GM12878 (cell line): ENCODE results near the gene CHRM1. TPM values are rescaled to one million over a fixed set of nuclear protein-coding genes. Genes with fewer than 3 reads are reported as not detected.

Experiments used
- ATAC-seq: fragments of 200-7000 bp; cut with Tn5 transposase; 3 replicates; pipeline ENCODE4 v1.9.1; 2020; ENCODE audit warnings: mild to moderate bottlenecking, moderate library complexity
- BruUV-seq: library from RNA; stranded (reverse); fragments of 400-500 nt; replicated peaks from 2 replicates; lab custom pipeline; 2021; lab: Mats Ljungman, UMichigan
- CTCF ChIA-PET: fragments of 300-600 bp; sonication (Branson Sonifier 250); formaldehyde crosslinking; extraction: SDS; loops from one replicate; lab custom pipeline; 2021; ENCODE audit warnings: inconsistent platforms; lab: Yijun Ruan, JAX
- POLR2A ChIA-PET: fragments of 350-600 bp; formaldehyde crosslinking; extraction: SDS; loops from one replicate; lab custom pipeline; 2021; ENCODE audit warnings: inconsistent platforms; lab: Charles Lee
- RAD21 ChIA-PET: fragments of 300-600 bp; sonication (Branson Sonifier 250); formaldehyde crosslinking; loops from one replicate; lab custom pipeline; 2023; ENCODE audit warnings: antibody characterized with exemption; ENCODE audit not compliant: unreplicated experiment; lab: Charles Lee
- SMC1A ChIA-PET: fragments of 300-600 bp; sonication (Branson Sonifier 250); formaldehyde crosslinking; loops from one replicate; lab custom pipeline; 2023; ENCODE audit not compliant: unreplicated experiment, uncharacterized antibody; lab: Charles Lee
- DNase-seq: peaks from one replicate; pipeline ENCODE4 v3.0.0-alpha.2; 2011; ENCODE audit warnings: low read depth, low spot score
- FAIRE-seq: peaks from 3 replicates; lab custom pipeline; 2011; peaks lifted over from hg19 to GRCh38; lab: Jason Lieb, UNC
- H2AFZ ChIP-seq: 2 replicates; pipeline ENCODE4 v1.6.0; 2011; ENCODE audit warnings: low read depth, low read length, control low read depth; ENCODE audit not compliant: control insufficient read depth
- H3K27ac ChIP-seq: 2 replicates; pipeline ENCODE4 v1.5.1; 2011; ENCODE audit warnings: control low read depth; ENCODE audit not compliant: control insufficient read depth, insufficient read depth
- H3K27me3 ChIP-seq, 2 experiments: replicated peaks in 1 of 2; 2 replicates each; pipeline versions ENCODE4 v1.6.0 to v1.6.1; 2011; ENCODE audit warnings: low read length in 1 of 2; ENCODE audit not compliant: control insufficient read depth in 2 of 2, insufficient read depth in 2 of 2
- H3K36me3 ChIP-seq, 2 experiments: 2 replicates each; pipeline ENCODE4 v1.5.1; 2011; ENCODE audit warnings: low read length in 1 of 2; ENCODE audit not compliant: control insufficient read depth in 2 of 2, insufficient read depth in 2 of 2
- H3K4me1 ChIP-seq: 2 replicates; pipeline ENCODE4 v1.6.1; 2011; ENCODE audit warnings: mild to moderate bottlenecking, low read length, moderate library complexity, mixed read lengths; ENCODE audit not compliant: control insufficient read depth, insufficient read depth
- H3K4me2 ChIP-seq: 2 replicates; pipeline ENCODE4 v1.6.0; 2011; ENCODE audit warnings: control low read depth; ENCODE audit not compliant: control insufficient read depth, insufficient read depth
- H3K4me3 ChIP-seq: fragments of 200-600 bp; sonication (generic); 2 replicates; pipeline ENCODE4 v1.5.1; 2016
- H3K79me2 ChIP-seq: 2 replicates; pipeline ENCODE4 v1.6.0; 2011; ENCODE audit warnings: low read length; ENCODE audit not compliant: control insufficient read depth, insufficient read depth
- H3K9ac ChIP-seq: 2 replicates; pipeline ENCODE4 v1.8.0; 2011; ENCODE audit warnings: low read length, control low read depth, mixed read lengths; ENCODE audit not compliant: control insufficient read depth, insufficient read depth
- H3K9me3 ChIP-seq: replicated peaks from 3 replicates; pipeline ENCODE4 v1.5.1; 2011; ENCODE audit warnings: mild to moderate bottlenecking, low read length; ENCODE audit not compliant: control insufficient read depth, insufficient read depth
- H4K20me1 ChIP-seq: 2 replicates; pipeline ENCODE4 v1.6.0; 2011; ENCODE audit not compliant: control insufficient read depth, insufficient read depth
- E4F1 ChIP-seq: fragments of 450-650 bp; IDR thresholded peaks from 2 replicates; pipeline ENCODE4 v1.6.1; 2018; ENCODE audit warnings: borderline replicate concordance, mild to moderate bottlenecking; ENCODE audit not compliant: partially characterized antibody
- NFYB ChIP-seq: IDR thresholded peaks from 2 replicates; pipeline ENCODE4 v1.6.1; 2011; ENCODE audit warnings: low read depth, mild to moderate bottlenecking, low read length, improper control_type of control experiment, moderate library complexity; ENCODE audit not compliant: insufficient read depth
- SPI1 ChIP-seq: IDR thresholded peaks from 2 replicates; pipeline ENCODE4 v1.6.1; 2011; ENCODE audit warnings: low read depth, mild to moderate bottlenecking, low read length, moderate library complexity, borderline replicate concordance; ENCODE audit not compliant: insufficient read depth
- WGBS: methylation state at CpG from one replicate; pipeline ENCODE4 v1.1.6; 2016; ENCODE audit warnings: low lambda C conversion rate; ENCODE audit not compliant: insufficient replicate concordance, insufficient coverage; ENCODE audit errors: missing lambda C conversion rate; 5-methylcytosine and 5-hydroxymethylcytosine counted together
- in situ Hi-C: fragments of 300-500 bp; cut with MboI; formaldehyde crosslinking; loops from 9 replicates; pipeline ENCODE4 v1.14.3; 2018; ENCODE audit warnings: mixed read lengths
- intact Hi-C: fragments of 100-400 bp; cut with micrococcal nuclease; formaldehyde crosslinking; loops from one replicate; pipeline ENCODE4 v1.14.2; 2022; ENCODE audit not compliant: unreplicated experiment
- polyA plus RNA-seq, 11 experiments: library from polyadenylated mRNA; depleted of rRNA in 4 of 11; unstranded in 6 of 11; stranded (reverse) in 5 of 11; fragments of >200 nt; fragmentation: Nextera tagmentation in 4 of 11; fragmentation: Illumina TruSeq in 1 of 11; extraction: Ambion mirVana in 4 of 11; extraction: Trizol in 1 of 11; gene quantifications; 1 replicate in 1 of 11; 2 replicates in 10 of 11; pipeline versions ENCODE4 v1.2.1 to v1.2.3, GENCODE V29; 2011 to 2016; ENCODE audit warnings: inconsistent platforms in 2 of 11, missing spikeins in 2 of 11, low read depth in 1 of 11
- total RNA-seq, 4 experiments: library from RNA; depleted of rRNA in 3 of 4; stranded (reverse); fragments of >200 nt in 3 of 4; fragmentation: Illumina TruSeq in 1 of 4; extraction: Trizol in 1 of 4; gene quantifications; 2 replicates each; pipeline versions ENCODE4 v1.2.1 to v1.2.3, GENCODE V29; 2013 to 2021
- TF ChIP-seq, protein P1 (sequence below): fragments of 450-650 bp; formaldehyde crosslinking; IDR thresholded peaks from 2 replicates; pipeline ENCODE4 v1.5.0; 2022; ENCODE audit warnings: mild to moderate bottlenecking, missing genetic modification characterization

CHRM1 gene
- total and polyA plus RNA-seq, 10 of the 15 experiments (the other 5 are each of a cell fraction or from before 2014, with no cell fraction given) = not detected

DNA sequence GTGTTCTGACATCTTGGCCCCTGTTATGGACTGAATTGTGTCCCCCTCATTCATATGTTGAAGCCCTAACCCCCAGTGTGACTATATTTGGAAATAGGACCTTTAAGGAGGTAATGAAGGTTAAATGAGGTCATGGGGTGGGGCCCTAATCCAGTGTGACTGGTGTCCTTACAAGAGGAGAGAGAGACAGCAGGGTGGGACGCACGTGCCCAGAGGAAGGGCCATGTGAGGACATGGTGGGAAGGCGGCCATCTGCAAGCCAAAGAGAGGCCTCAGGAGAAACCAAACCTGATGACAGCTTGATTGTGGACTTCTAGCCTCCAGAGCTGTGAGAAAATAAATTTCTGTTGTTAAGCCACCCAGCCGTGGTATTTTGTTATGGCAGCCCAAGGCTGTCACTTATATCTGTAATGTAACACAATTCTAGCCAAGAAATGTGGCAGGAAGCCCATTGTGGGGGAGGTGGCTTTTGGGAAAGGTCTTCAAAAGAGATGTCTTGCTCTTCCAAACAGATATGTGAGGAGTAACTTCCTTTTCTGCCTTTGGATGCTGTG lies 39.9 kb upstream of the CHRM1 start:
- H3K27ac ChIP-seq = no peak overlapping the region
- no peaks in the 10 kb centered on the region for H3K9me3 ChIP-seq
- SMC1A ChIA-PET = no interaction called here
- CTCF ChIA-PET = no interaction called here
- TF ChIP-seq SPI1 (no peak), E4F1 (no peak), NFYB (no peak)
- TF ChIP-seq, protein P1, sequence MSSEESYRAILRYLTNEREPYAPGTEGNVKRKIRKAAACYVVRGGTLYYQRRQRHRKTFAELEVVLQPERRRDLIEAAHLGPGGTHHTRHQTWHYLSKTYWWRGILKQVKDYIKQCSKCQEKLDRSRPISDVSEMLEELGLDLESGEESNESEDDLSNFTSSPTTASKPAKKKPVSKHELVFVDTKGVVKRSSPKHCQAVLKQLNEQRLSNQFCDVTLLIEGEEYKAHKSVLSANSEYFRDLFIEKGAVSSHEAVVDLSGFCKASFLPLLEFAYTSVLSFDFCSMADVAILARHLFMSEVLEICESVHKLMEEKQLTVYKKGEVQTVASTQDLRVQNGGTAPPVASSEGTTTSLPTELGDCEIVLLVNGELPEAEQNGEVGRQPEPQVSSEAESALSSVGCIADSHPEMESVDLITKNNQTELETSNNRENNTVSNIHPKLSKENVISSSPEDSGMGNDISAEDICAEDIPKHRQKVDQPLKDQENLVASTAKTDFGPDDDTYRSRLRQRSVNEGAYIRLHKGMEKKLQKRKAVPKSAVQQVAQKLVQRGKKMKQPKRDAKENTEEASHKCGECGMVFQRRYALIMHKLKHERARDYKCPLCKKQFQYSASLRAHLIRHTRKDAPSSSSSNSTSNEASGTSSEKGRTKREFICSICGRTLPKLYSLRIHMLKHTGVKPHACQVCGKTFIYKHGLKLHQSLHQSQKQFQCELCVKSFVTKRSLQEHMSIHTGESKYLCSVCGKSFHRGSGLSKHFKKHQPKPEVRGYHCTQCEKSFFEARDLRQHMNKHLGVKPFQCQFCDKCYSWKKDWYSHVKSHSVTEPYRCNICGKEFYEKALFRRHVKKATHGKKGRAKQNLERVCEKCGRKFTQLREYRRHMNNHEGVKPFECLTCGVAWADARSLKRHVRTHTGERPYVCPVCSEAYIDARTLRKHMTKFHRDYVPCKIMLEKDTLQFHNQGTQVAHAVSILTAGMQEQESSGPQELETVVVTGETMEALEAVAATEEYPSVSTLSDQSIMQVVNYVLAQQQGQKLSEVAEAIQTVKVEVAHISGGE (CRISPR knock-in tag) = no peak
- FAIRE-seq (no peak), ATAC-seq (no peak), DNase-seq (no peak)
- no peak overlapping the region for H3K9ac ChIP-seq
- H3K36me3 ChIP-seq = no peaks in the 10 kb centered on the region
- BruUV-seq = no TSS peak
- intact Hi-C loops (no loop called here), in situ Hi-C loops (no loop called here)
- H3K79me2 ChIP-seq = no peaks in the 10 kb centered on the region
- no peak overlapping the region for H3K4me2 ChIP-seq
- POLR2A ChIA-PET = no interaction called here
- H4K20me1 ChIP-seq = no peaks in the 10 kb centered on the region
- RAD21 ChIA-PET = no interaction called here
- no peak overlapping the region for H3K4me3 ChIP-seq
- no peak overlapping the region for H2AFZ ChIP-seq
- H3K4me1 ChIP-seq = no peaks in the 10 kb centered on the region
- 19% methylated on average over 4 of the region's 4 CpGs for WGBS
- no peaks in the 10 kb centered on the region for H3K27me3 ChIP-seq
